GM12878 (cell line): ENCODE measurements around the gene STAT3. TPM values are rescaled to one million over a fixed set of nuclear protein-coding genes. Genes with fewer than 3 reads are reported as not detected.

ENCODE experiments used
- ATAC-seq: fragments of 200-7000 bp; cut with Tn5 transposase; 3 replicates; pipeline ENCODE4 v1.9.1; 2020; ENCODE audit warnings: mild to moderate bottlenecking, moderate library complexity
- BruUV-seq: library from RNA; stranded (reverse); fragments of 400-500 nt; replicated peaks from 2 replicates; lab custom pipeline; 2021; lab: Mats Ljungman, UMichigan
- CTCF ChIA-PET: fragments of 300-600 bp; sonication (Branson Sonifier 250); formaldehyde crosslinking; extraction: SDS; loops from one replicate; lab custom pipeline; 2021; ENCODE audit warnings: inconsistent platforms; lab: Yijun Ruan, JAX
- POLR2A ChIA-PET: fragments of 350-600 bp; formaldehyde crosslinking; extraction: SDS; loops from one replicate; lab custom pipeline; 2021; ENCODE audit warnings: inconsistent platforms; lab: Charles Lee
- RAD21 ChIA-PET: fragments of 300-600 bp; sonication (Branson Sonifier 250); formaldehyde crosslinking; loops from one replicate; lab custom pipeline; 2023; ENCODE audit warnings: antibody characterized with exemption; ENCODE audit not compliant: unreplicated experiment; lab: Charles Lee
- SMC1A ChIA-PET: fragments of 300-600 bp; sonication (Branson Sonifier 250); formaldehyde crosslinking; loops from one replicate; lab custom pipeline; 2023; ENCODE audit not compliant: unreplicated experiment, uncharacterized antibody; lab: Charles Lee
- DNase-seq: peaks from one replicate; pipeline ENCODE4 v3.0.0-alpha.2; 2011; ENCODE audit warnings: low read depth, low spot score
- FAIRE-seq: peaks from 3 replicates; lab custom pipeline; 2011; peaks lifted over from hg19 to GRCh38; lab: Jason Lieb, UNC
- H2AFZ ChIP-seq: 2 replicates; pipeline ENCODE4 v1.6.0; 2011; ENCODE audit warnings: low read depth, low read length, control low read depth; ENCODE audit not compliant: control insufficient read depth
- H3K27ac ChIP-seq: 2 replicates; pipeline ENCODE4 v1.5.1; 2011; ENCODE audit warnings: control low read depth; ENCODE audit not compliant: control insufficient read depth, insufficient read depth
- H3K27me3 ChIP-seq, 2 experiments: replicated peaks in 1 of 2; 2 replicates each; pipeline versions ENCODE4 v1.6.0 to v1.6.1; 2011; ENCODE audit warnings: low read length in 1 of 2; ENCODE audit not compliant: control insufficient read depth in 2 of 2, insufficient read depth in 2 of 2
- H3K36me3 ChIP-seq, 2 experiments: 2 replicates each; pipeline ENCODE4 v1.5.1; 2011; ENCODE audit warnings: low read length in 1 of 2; ENCODE audit not compliant: control insufficient read depth in 2 of 2, insufficient read depth in 2 of 2
- H3K4me1 ChIP-seq: 2 replicates; pipeline ENCODE4 v1.6.1; 2011; ENCODE audit warnings: mild to moderate bottlenecking, low read length, moderate library complexity, mixed read lengths; ENCODE audit not compliant: control insufficient read depth, insufficient read depth
- H3K4me2 ChIP-seq: 2 replicates; pipeline ENCODE4 v1.6.0; 2011; ENCODE audit warnings: control low read depth; ENCODE audit not compliant: control insufficient read depth, insufficient read depth
- H3K4me3 ChIP-seq: fragments of 200-600 bp; sonication (generic); 2 replicates; pipeline ENCODE4 v1.5.1; 2016
- H3K79me2 ChIP-seq: 2 replicates; pipeline ENCODE4 v1.6.0; 2011; ENCODE audit warnings: low read length; ENCODE audit not compliant: control insufficient read depth, insufficient read depth
- H3K9ac ChIP-seq: 2 replicates; pipeline ENCODE4 v1.8.0; 2011; ENCODE audit warnings: low read length, control low read depth, mixed read lengths; ENCODE audit not compliant: control insufficient read depth, insufficient read depth
- H3K9me3 ChIP-seq: replicated peaks from 3 replicates; pipeline ENCODE4 v1.5.1; 2011; ENCODE audit warnings: mild to moderate bottlenecking, low read length; ENCODE audit not compliant: control insufficient read depth, insufficient read depth
- H4K20me1 ChIP-seq: 2 replicates; pipeline ENCODE4 v1.6.0; 2011; ENCODE audit not compliant: control insufficient read depth, insufficient read depth
- CUX1 ChIP-seq: IDR thresholded peaks from 2 replicates; pipeline ENCODE4 v1.6.1; 2012; ENCODE audit warnings: improper control_type of control experiment, low read depth, low read length; ENCODE audit not compliant: insufficient replicate concordance
- KAT2A ChIP-seq: conservative IDR thresholded peaks from 2 replicates; pipeline ENCODE4 v1.6.1; 2011; ENCODE audit warnings: low read depth, low read length; ENCODE audit not compliant: control insufficient read depth
- NR2C1 ChIP-seq: fragments of 450-650 bp; IDR thresholded peaks from 2 replicates; pipeline ENCODE4 v1.6.1; 2017; ENCODE audit warnings: antibody characterized with exemption, mild to moderate bottlenecking, moderate library complexity
- NRF1 ChIP-seq: conservative IDR thresholded peaks from 2 replicates; pipeline ENCODE4 v1.6.1; 2011; ENCODE audit warnings: mild to moderate bottlenecking, low read depth, low read length, improper control_type of control experiment
- ZNF217 ChIP-seq: fragments of 450-650 bp; IDR thresholded peaks from 2 replicates; pipeline ENCODE4 v1.6.1; 2017; ENCODE audit warnings: antibody characterized with exemption, mild to moderate bottlenecking
- ZNF384 ChIP-seq: IDR thresholded peaks from 2 replicates; pipeline ENCODE4 v1.6.1; 2012; ENCODE audit warnings: low read depth, mild to moderate bottlenecking, low read length, improper control_type of control experiment, borderline replicate concordance
- WGBS: methylation state at CpG from one replicate; pipeline ENCODE4 v1.1.6; 2016; ENCODE audit warnings: low lambda C conversion rate; ENCODE audit not compliant: insufficient replicate concordance, insufficient coverage; ENCODE audit errors: missing lambda C conversion rate; 5-methylcytosine and 5-hydroxymethylcytosine counted together
- in situ Hi-C: fragments of 300-500 bp; cut with MboI; formaldehyde crosslinking; loops from 9 replicates; pipeline ENCODE4 v1.14.3; 2018; ENCODE audit warnings: mixed read lengths
- intact Hi-C: fragments of 100-400 bp; cut with micrococcal nuclease; formaldehyde crosslinking; loops from one replicate; pipeline ENCODE4 v1.14.2; 2022; ENCODE audit not compliant: unreplicated experiment
- polyA plus RNA-seq, 11 experiments: library from polyadenylated mRNA; depleted of rRNA in 4 of 11; unstranded in 6 of 11; stranded (reverse) in 5 of 11; fragments of >200 nt; fragmentation: Nextera tagmentation in 4 of 11; fragmentation: Illumina TruSeq in 1 of 11; extraction: Ambion mirVana in 4 of 11; extraction: Trizol in 1 of 11; gene quantifications; 1 replicate in 1 of 11; 2 replicates in 10 of 11; pipeline versions ENCODE4 v1.2.1 to v1.2.3, GENCODE V29; 2011 to 2016; ENCODE audit warnings: inconsistent platforms in 2 of 11, missing spikeins in 2 of 11, low read depth in 1 of 11
- total RNA-seq, 4 experiments: library from RNA; depleted of rRNA in 3 of 4; stranded (reverse); fragments of >200 nt in 3 of 4; fragmentation: Illumina TruSeq in 1 of 4; extraction: Trizol in 1 of 4; gene quantifications; 2 replicates each; pipeline versions ENCODE4 v1.2.1 to v1.2.3, GENCODE V29; 2013 to 2021

Gene STAT3
- total and polyA plus RNA-seq, 10 of the 15 experiments (the other 5 are each of a cell fraction or from before 2014, with no cell fraction given) = 18.4 to 96.4 (median 60.9) TPM

- Histone ChIP-seq H2AFZ (no peak overlapping the region), H3K27ac (no peak overlapping the region), H4K20me1 (no peaks in the 10 kb centered on the region; the same call in 1 of the 2 replicates), H3K4me3 (no peak overlapping the region), H3K27me3 (no peaks in the 10 kb centered on the region), H3K9ac (no peak overlapping the region), H3K9me3 (no peaks in the 10 kb centered on the region), H3K4me1 (peaks cover 4% of the 10 kb centered on the region; the same call in 1 of the 2 replicates), H3K4me2 (no peak overlapping the region), H3K79me2 (no peaks in the 10 kb centered on the region), H3K36me3 (no peaks in the 10 kb centered on the region)
- ChIA-PET CTCF (interaction anchor here (0.9 to 16.2 kb wide), 8 partner anchors 9 to 185 kb away, joined by 4 to 732 read pairs (median 23); partner anchors contain the start of gene NAGLU), POLR2A (interaction anchor here (0.6 kb wide), 1 partner anchor 186 kb away, joined by 4 read pairs; no protein-coding TSS in a partner anchor), RAD21 (interaction anchor here (1.0 to 11.0 kb wide), 10 partner anchors 11 to 224 kb away, joined by 3 to 373 read pairs (median 4); no protein-coding TSS in a partner anchor), SMC1A (interaction anchor here (0.7 to 22.3 kb wide), 11 partner anchors 8 to 434 kb away, joined by 3 to 528 read pairs (median 5); partner anchors contain the start of gene KCNH4)
- in situ Hi-C loops = no loop called here
- FAIRE-seq (no peak), DNase-seq (no peak), ATAC-seq (no peak)
- 95% methylated on average over 1 of the region's 2 CpGs for WGBS
- intact Hi-C loops = loop anchor here (5.0 to 10.0 kb wide), 3 partner anchors 109 to 223 kb away; partner anchors contain the start of genes HCRT and KCNH4
- no TSS peak for BruUV-seq
- TF ChIP-seq CUX1 = no peak
- TF ChIP-seq ZNF217 = no peak
- TF ChIP-seq ZNF384 = no peak
- no peak for TF ChIP-seq NRF1
- no peak for TF ChIP-seq NR2C1
- no peak for TF ChIP-seq KAT2A
These were observed 19.8 kb upstream of the STAT3 start for GRCh38 chr17:42408061-42408460.
